ENCODE measurements around the gene SLC38A7.
"Not testable (repeated sequence)": the region's sequence is repeated elsewhere in the genome, so short reads cannot be mapped to it uniquely, and the experiment has no call there.

Gene SLC38A7

DNA sequence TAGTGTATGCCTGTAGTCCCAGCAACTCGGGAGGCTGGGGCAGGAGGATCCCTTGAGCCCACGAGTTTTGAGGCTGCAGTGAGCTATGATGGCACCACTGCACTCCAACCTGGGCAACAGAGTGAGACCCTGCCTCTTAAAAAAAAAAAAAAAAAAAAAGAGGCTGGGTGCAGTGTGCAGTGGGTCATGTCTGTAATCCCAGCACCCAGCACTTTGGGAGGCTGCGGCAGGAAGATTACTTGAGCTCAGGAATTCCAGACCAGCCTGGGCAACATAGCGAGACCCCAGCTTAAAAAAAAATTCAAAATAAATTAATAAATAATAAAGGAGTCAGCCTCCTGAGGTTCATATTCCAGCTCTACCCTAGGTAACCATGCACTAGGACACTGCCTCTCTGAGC lies 45.3 kb downstream of the SLC38A7 start:
- no peak for DNase-seq (ENCODE audit: extremely low read depth, low read depth)
- H3K4me3 ChIP-seq (replicated peaks; ENCODE audit: low read depth, low read length): no peak overlapping the region
- TF ChIP-seq, protein P1, sequence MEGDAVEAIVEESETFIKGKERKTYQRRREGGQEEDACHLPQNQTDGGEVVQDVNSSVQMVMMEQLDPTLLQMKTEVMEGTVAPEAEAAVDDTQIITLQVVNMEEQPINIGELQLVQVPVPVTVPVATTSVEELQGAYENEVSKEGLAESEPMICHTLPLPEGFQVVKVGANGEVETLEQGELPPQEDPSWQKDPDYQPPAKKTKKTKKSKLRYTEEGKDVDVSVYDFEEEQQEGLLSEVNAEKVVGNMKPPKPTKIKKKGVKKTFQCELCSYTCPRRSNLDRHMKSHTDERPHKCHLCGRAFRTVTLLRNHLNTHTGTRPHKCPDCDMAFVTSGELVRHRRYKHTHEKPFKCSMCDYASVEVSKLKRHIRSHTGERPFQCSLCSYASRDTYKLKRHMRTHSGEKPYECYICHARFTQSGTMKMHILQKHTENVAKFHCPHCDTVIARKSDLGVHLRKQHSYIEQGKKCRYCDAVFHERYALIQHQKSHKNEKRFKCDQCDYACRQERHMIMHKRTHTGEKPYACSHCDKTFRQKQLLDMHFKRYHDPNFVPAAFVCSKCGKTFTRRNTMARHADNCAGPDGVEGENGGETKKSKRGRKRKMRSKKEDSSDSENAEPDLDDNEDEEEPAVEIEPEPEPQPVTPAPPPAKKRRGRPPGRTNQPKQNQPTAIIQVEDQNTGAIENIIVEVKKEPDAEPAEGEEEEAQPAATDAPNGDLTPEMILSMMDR (IDR thresholded peaks at IDR 0.05; ENCODE audit: low read depth, low read length, missing control alignments): no peak

DNA sequence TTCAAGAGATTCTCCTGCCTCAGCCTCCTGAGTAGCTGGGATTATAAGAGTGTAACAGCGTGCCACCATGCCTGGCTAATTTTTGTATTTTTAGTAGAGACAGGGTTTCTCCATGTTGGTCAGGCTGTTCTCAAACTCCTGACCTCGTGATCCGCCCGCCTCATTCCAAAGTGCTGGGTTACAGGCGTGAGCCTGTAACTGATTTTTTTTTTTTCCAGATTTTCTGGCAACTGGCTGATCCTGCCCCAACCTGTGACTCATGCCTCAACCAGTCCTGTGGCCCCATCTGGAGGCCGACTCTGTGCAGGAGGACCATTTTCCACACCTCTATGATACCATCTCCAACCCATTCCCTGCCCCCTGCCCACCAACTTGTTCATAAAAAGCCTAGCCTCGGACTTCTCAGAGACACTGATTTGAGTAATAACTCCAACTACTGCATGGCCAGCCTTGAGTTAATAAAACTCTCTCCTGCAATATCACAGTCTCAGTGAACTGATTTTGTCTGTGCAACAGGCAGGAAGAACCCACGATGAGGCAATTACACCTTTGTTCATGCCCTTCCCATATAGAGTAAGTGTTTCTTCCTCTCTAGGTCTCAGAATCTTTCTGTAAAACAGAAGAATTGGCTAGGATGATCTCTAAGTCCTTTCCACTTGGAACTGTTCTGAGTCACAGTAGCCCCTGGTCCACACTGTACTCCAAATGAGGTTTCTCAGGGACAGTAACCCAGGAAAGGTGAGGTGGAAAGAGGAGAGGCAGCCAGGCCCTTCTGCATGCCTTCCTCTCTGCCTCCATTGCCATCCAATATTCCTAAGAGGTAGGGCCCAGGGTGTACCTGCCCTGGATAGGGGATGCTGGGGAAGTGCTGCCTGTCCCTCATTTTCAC lies 46.2 kb downstream of the SLC38A7 start:
- H3K4me3 ChIP-seq (replicated peaks; ENCODE audit: low read depth, low read length): no peak overlapping the region
- TF ChIP-seq, protein P1 (IDR thresholded peaks at IDR 0.05; ENCODE audit: low read depth, low read length, missing control alignments): peak; percentile 52
- peak; percentile 74 for DNase-seq (ENCODE audit: extremely low read depth, low read depth)

DNA sequence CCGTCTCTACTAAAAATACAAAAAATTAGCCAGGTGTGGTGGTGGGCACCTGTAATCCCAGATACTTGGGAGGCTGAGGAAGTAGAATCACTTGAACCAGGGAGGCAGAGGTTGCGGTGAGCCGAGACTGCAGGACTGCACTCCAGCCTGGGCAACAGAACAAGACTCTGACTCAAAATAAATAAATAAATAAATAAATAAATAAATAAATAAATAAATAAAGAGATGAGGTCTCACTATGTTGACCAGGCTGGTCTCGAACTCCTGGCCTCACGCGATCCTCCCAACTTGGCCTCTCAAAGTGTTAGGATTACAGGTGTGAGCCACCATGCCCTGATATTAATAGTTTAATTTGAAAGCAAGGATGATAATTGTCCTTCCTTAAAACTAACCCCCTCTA lies 47.5 kb downstream of the SLC38A7 start:
- H3K4me3 ChIP-seq (replicated peaks; ENCODE audit: low read depth, low read length); DNase-seq (ENCODE audit: extremely low read depth, low read depth): not testable (repeated sequence)

DNA sequence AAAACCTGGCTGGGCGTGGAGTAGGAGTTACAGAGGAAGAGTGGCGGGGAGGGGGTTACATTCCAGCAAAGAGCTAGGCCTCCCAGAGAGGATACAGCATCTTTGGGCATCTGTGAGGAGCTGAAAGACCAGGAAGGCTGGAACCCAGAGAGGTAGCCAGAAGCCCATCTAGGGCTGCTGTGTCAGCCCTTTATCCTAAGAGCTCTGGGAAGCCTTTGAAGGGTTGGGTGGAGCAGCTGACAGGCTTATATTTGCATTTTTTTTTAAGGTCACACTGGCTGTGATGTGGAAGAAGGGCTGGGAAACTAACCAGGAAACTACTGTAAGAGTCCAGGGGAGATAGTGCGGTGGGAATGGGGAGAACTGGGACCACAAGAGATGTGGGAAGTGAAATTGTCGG lies 48.1 kb downstream of the SLC38A7 start:
- no peak for DNase-seq (ENCODE audit: extremely low read depth, low read depth)
- H3K4me3 ChIP-seq (replicated peaks; ENCODE audit: low read depth, low read length): no peak overlapping the region

DNA sequence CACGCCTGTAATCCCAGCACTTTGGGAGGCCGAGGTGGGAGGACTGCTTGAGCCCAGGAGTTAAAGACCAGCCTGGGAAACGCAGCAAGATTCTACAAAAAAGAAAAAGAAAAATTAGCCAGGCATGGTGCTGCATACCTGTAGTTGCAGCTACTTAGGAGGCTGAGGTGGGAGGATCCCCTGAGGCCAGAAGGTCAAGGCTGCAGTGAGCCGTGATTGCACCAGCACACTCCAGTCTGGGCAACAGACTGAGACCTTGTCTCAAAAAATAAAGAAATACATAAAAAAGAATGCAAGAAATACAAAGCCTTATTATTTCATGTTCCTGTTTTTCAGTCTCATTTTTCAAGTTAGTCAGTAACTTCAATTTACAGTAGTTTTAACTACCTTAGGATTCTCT lies 49.1 kb downstream of the SLC38A7 start:
- TF ChIP-seq, protein P1 (IDR thresholded peaks at IDR 0.05; ENCODE audit: low read depth, low read length, missing control alignments): no peak
- DNase-seq (ENCODE audit: extremely low read depth, low read depth): no peak
- no peak overlapping the region for H3K4me3 ChIP-seq (replicated peaks; ENCODE audit: low read depth, low read length)

More for the DNA sequence above, 48.1 kb downstream of the SLC38A7 start:
- TF ChIP-seq, protein P1 (IDR thresholded peaks at IDR 0.05; ENCODE audit: low read depth, low read length, missing control alignments): no peak

DNA sequence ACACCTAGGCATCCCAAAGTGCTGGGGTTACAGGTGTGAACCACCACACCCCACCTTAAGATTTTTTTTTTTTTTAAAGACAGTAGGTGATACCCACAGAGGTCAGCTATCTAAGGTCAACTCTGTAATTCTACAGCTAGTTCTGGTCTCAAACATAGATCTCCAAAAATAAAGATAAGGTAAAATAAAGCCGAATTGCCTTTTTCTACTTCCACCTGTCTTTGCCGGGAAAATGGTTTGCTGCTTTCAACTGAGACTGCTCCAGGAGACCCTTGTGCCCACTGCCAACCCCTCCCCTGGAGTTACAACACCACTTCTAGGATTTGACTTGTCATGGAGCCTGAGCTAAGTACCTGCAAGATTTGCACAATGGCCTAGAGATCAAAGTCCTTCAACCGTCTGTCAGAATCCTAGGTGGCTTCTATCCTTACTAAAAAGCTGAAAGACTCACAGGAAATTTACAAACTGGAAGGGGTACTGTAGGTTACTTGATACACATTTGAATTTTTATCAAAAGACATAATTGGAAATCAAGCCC lies 50.2 kb downstream of the SLC38A7 start:
- TF ChIP-seq, protein P1 (IDR thresholded peaks at IDR 0.05; ENCODE audit: low read depth, low read length, missing control alignments): no peak
- DNase-seq (ENCODE audit: extremely low read depth, low read depth): no peak

More for the DNA sequence above, 50.2 kb downstream of the SLC38A7 start:
- H3K4me3 ChIP-seq (replicated peaks; ENCODE audit: low read depth, low read length): no peak overlapping the region

Data from HFF-Myc (cell line).